ENCODE data around the gene PIGC. TPM values are rescaled to one million over a fixed set of nuclear protein-coding genes. Genes with fewer than 3 reads are reported as not detected.
A peak's percentile ranks its signal among the peaks of the same experiment; 100 is the strongest.

PIGC gene
- total and polyA plus RNA-seq, 2 donors (not counting 3 experiments of a cell fraction or from before 2014, with no cell fraction given), result 16.1 to 25.8 TPM

DNA sequence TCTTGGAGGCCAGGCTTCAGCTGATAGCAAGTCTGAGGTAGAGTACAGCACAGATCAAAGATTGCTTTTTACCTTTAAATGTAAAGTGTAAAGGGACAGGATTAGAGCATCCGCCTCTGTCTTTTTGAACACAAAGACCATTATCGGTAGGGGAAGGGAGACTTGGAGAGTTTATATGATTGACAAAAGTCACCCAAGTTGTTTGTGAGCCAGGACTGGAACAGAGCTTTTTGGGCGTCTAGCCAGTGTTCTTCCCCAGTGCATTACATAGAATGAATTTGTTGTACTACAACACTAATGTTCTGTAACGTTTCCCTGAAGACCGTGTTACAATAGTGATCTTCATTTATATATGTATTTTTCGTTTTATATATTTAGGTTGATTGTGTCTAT, 9.3 kb upstream of the PIGC start:
- peaks cover 22% of the 10 kb centered on the region for H3K4me1 ChIP-seq (ENCODE audit: control insufficient read depth, extremely low read depth, insufficient read depth, low read length)
- no peaks in the 10 kb centered on the region for H3K9me1 ChIP-seq (replicated peaks; ENCODE audit: control insufficient read depth, extremely low read depth, insufficient read depth, low read length)
- FAIRE-seq, result no peak
- CTCF ChIA-PET, result interaction anchor here (1.1 to 1.4 kb wide), 2 partner anchors 13 to 267 kb away, joined by 3 to 5 read pairs; no protein-coding TSS in a partner anchor
- H4K20me1 ChIP-seq (replicated peaks; ENCODE audit: control insufficient read depth, extremely low read depth, insufficient read depth, low read length), result no peaks in the 10 kb centered on the region
- no peaks in the 10 kb centered on the region for H3K36me3 ChIP-seq (ENCODE audit: control insufficient read depth in 2 of 2, extremely low read depth in 1 of 2, insufficient read depth in 2 of 2, low read length in 2 of 2)
- H3K4me2 ChIP-seq (ENCODE audit: insufficient read depth, low read length), result no peak overlapping the region
- no peak overlapping the region for H2AFZ ChIP-seq (ENCODE audit: low read depth, low read length)
- POLR2A ChIA-PET, result no interaction called here
- no peak overlapping the region for H3K27ac ChIP-seq (ENCODE audit: insufficient read depth, low read depth, low read length)
- TF ChIP-seq JUN (IDR thresholded peaks at IDR 0.05; ENCODE audit: borderline replicate concordance, insufficient read depth, insufficient read length, low read depth) (no peak), EZH2 (IDR thresholded peaks at IDR 0.05; ENCODE audit: borderline replicate concordance, low read depth, low read length, severe bottlenecking) (no peak)
- H3K9ac ChIP-seq (replicated peaks; ENCODE audit: extremely low read depth, insufficient read depth, low read length), result no peak overlapping the region
- H3K4me3 ChIP-seq (replicated peaks in 1 of 3; ENCODE audit: insufficient read depth in 1 of 3, low read depth in 1 of 3, low read length in 3 of 3), result no peak overlapping the region
- DNase-seq (ENCODE audit: low read depth, low spot score), result no peak
- no TSS peak for BruUV-seq (replicated peaks)
- H3K79me2 ChIP-seq (ENCODE audit: control insufficient read depth, insufficient read depth, low read length), result no peaks in the 10 kb centered on the region
- H3K9me3 ChIP-seq (replicated peaks; ENCODE audit: control insufficient read depth, insufficient read depth, low read length), result no peaks in the 10 kb centered on the region
- intact Hi-C loops (cut with micrococcal nuclease), result loop anchor here (5.0 kb wide), 1 partner anchor 134 kb away; no protein-coding TSS in a partner anchor
- H3K27me3 ChIP-seq (ENCODE audit: control insufficient read depth in 2 of 2, insufficient read depth in 2 of 2, low read length in 2 of 2), result no peaks in the 10 kb centered on the region
- dilution Hi-C loops (cut with MboI; ENCODE audit: extremely low pct_ligation_motif_present, low sequenced_read_pairs), result no loop called here

DNA sequence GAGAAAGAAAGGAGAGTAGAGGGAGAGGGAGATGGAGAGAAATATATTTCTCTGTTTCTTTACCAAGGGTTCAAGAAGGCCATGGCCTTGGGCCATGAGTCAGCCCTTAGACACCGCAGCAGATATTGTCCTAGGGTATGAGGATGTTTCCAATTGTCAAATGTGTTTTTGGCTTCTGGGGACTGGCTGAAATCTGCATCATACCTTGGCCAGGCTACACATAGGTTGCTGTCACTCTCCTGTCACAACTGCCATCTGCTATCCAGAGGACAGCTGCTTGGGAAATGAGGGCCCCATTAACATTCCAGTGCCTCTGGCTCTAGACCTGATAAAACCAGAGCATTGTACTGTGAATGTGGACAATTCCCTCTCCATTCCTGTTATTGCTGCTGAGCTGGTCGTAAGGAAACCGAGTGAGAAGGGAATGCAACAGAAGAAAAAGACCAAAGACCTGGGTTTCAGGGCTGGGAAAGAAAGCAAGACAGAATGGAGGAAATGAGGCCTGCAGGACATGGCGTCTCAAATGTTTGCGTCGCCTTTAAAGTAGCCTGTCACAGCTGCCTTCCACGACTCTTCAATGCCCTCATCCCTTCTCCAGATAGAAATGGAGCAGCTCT, 8.8 kb upstream of the PIGC start:
- Histone ChIP-seq H3K4me1 (ENCODE audit: control insufficient read depth, extremely low read depth, insufficient read depth, low read length) (peaks cover 22% of the 10 kb centered on the region), H3K4me2 (ENCODE audit: insufficient read depth, low read length) (no peak overlapping the region), H3K9ac (replicated peaks; ENCODE audit: extremely low read depth, insufficient read depth, low read length) (no peak overlapping the region), H3K27ac (ENCODE audit: insufficient read depth, low read depth, low read length) (no peak overlapping the region), H2AFZ (ENCODE audit: low read depth, low read length) (no peak overlapping the region), H3K9me3 (replicated peaks; ENCODE audit: control insufficient read depth, insufficient read depth, low read length) (no peaks in the 10 kb centered on the region), H3K36me3 (ENCODE audit: control insufficient read depth in 2 of 2, extremely low read depth in 1 of 2, insufficient read depth in 2 of 2, low read length in 2 of 2) (no peaks in the 10 kb centered on the region), H3K79me2 (ENCODE audit: control insufficient read depth, insufficient read depth, low read length) (no peaks in the 10 kb centered on the region), H3K9me1 (replicated peaks; ENCODE audit: control insufficient read depth, extremely low read depth, insufficient read depth, low read length) (no peaks in the 10 kb centered on the region), H3K4me3 (replicated peaks in 1 of 3; ENCODE audit: insufficient read depth in 1 of 3, low read depth in 1 of 3, low read length in 3 of 3) (no peak overlapping the region), H3K27me3 (ENCODE audit: control insufficient read depth in 2 of 2, insufficient read depth in 2 of 2, low read length in 2 of 2) (no peaks in the 10 kb centered on the region), H4K20me1 (replicated peaks; ENCODE audit: control insufficient read depth, extremely low read depth, insufficient read depth, low read length) (no peaks in the 10 kb centered on the region)
- dilution Hi-C loops (cut with MboI; ENCODE audit: extremely low pct_ligation_motif_present, low sequenced_read_pairs) (no loop called here), intact Hi-C loops (cut with micrococcal nuclease) (loop anchor here (5.0 kb wide), 1 partner anchor 135 kb away; no protein-coding TSS in a partner anchor)
- DNase-seq (ENCODE audit: low read depth, low spot score) (no peak), FAIRE-seq (peak; percentile 4)
- ChIA-PET POLR2A (no interaction called here), CTCF (interaction anchor here (1.1 to 1.4 kb wide), 2 partner anchors 14 to 267 kb away, joined by 3 to 5 read pairs; no protein-coding TSS in a partner anchor)
- no TSS peak for BruUV-seq (replicated peaks)
- no peak for TF ChIP-seq JUN (IDR thresholded peaks at IDR 0.05; ENCODE audit: borderline replicate concordance, insufficient read depth, insufficient read length, low read depth)
- TF ChIP-seq MYC (IDR thresholded peaks at IDR 0.05; ENCODE audit: low read depth, low read length), result no peak
- TF ChIP-seq POLR2A (IDR thresholded peaks at IDR 0.05; ENCODE audit: low read depth, low read length), result no peak
- TF ChIP-seq, protein P1, sequence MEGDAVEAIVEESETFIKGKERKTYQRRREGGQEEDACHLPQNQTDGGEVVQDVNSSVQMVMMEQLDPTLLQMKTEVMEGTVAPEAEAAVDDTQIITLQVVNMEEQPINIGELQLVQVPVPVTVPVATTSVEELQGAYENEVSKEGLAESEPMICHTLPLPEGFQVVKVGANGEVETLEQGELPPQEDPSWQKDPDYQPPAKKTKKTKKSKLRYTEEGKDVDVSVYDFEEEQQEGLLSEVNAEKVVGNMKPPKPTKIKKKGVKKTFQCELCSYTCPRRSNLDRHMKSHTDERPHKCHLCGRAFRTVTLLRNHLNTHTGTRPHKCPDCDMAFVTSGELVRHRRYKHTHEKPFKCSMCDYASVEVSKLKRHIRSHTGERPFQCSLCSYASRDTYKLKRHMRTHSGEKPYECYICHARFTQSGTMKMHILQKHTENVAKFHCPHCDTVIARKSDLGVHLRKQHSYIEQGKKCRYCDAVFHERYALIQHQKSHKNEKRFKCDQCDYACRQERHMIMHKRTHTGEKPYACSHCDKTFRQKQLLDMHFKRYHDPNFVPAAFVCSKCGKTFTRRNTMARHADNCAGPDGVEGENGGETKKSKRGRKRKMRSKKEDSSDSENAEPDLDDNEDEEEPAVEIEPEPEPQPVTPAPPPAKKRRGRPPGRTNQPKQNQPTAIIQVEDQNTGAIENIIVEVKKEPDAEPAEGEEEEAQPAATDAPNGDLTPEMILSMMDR (IDR thresholded peaks at IDR 0.05; ENCODE audit: extremely low read depth in 1 of 2, insufficient read depth in 1 of 2, low read depth in 1 of 2, low read length in 2 of 2), result no peak
- no peak for TF ChIP-seq POLR2AphosphoS5 (IDR thresholded peaks at IDR 0.05; ENCODE audit: insufficient read depth, low read depth, low read length)
- TF ChIP-seq, protein P2, sequence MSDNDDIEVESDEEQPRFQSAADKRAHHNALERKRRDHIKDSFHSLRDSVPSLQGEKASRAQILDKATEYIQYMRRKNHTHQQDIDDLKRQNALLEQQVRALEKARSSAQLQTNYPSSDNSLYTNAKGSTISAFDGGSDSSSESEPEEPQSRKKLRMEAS (IDR thresholded peaks at IDR 0.05; ENCODE audit: insufficient read depth, insufficient read length), result no peak
- no peak for TF ChIP-seq FOS (IDR thresholded peaks at IDR 0.05; ENCODE audit: borderline replicate concordance, insufficient read depth, low read length)
- TF ChIP-seq GATA2 (IDR thresholded peaks at IDR 0.05; ENCODE audit: insufficient read depth, insufficient read length, low read depth, low read length), result no peak
- no peak for TF ChIP-seq EZH2 (IDR thresholded peaks at IDR 0.05; ENCODE audit: borderline replicate concordance, low read depth, low read length, severe bottlenecking)
